Effector memory CD4-positive, alpha-beta T cell (primary cell): ENCODE results near the gene GRIK3.

Experiments used
- DNase-seq, 3 donors: peaks; one replicate each; pipeline ENCODE4 v3.0.0-alpha.2; 2020
- H3K27ac ChIP-seq: 2 replicates; pipeline ENCODE4 v1.7.0; 2013; ENCODE audit warnings: mild to moderate bottlenecking, low read length, moderate library complexity; ENCODE audit not compliant: insufficient read depth, poor library complexity, severe bottlenecking
- H3K27me3 ChIP-seq: replicated peaks from 2 replicates; pipeline ENCODE4 v1.7.0; 2013; ENCODE audit warnings: mild to moderate bottlenecking, low read length; ENCODE audit not compliant: insufficient read depth, control insufficient read depth, poor library complexity, severe bottlenecking
- H3K36me3 ChIP-seq: 2 replicates; pipeline ENCODE4 v1.7.0; 2013; ENCODE audit warnings: mild to moderate bottlenecking, low read length, moderate library complexity; ENCODE audit not compliant: control insufficient read depth, insufficient read depth
- H3K4me1 ChIP-seq: 2 replicates; pipeline ENCODE4 v1.7.0; 2013; ENCODE audit warnings: low read length, mild to moderate bottlenecking; ENCODE audit not compliant: control insufficient read depth, insufficient read depth, poor library complexity, severe bottlenecking
- H3K4me3 ChIP-seq: 2 replicates; pipeline ENCODE4 v1.7.0; 2013; ENCODE audit warnings: low read length, low read depth, mild to moderate bottlenecking; ENCODE audit not compliant: insufficient read depth, poor library complexity, severe bottlenecking
- H3K9me3 ChIP-seq: 2 replicates; pipeline ENCODE4 v1.7.0; 2013; ENCODE audit warnings: mild to moderate bottlenecking, low read length, moderate library complexity; ENCODE audit not compliant: control insufficient read depth

Gene GRIK3

GRCh38 chr1:37052120-37052519 lies 17.8 kb upstream of the GRIK3 start:
- Histone ChIP-seq H3K4me1 (no peaks in the 10 kb centered on the region), H3K27me3 (no peaks in the 10 kb centered on the region), H3K36me3 (no peaks in the 10 kb centered on the region), H3K4me3 (no peak overlapping the region), H3K27ac (no peak overlapping the region), H3K9me3 (no peaks in the 10 kb centered on the region)
- no peak for DNase-seq

GRCh38 chr1:37051346-37051745 lies 17.0 kb upstream of the GRIK3 start:
- DNase-seq: no peak
- no peaks in the 10 kb centered on the region for H3K27me3 ChIP-seq
- H3K36me3 ChIP-seq: no peaks in the 10 kb centered on the region
- no peaks in the 10 kb centered on the region for H3K4me1 ChIP-seq
- no peak overlapping the region for H3K4me3 ChIP-seq
- no peak overlapping the region for H3K27ac ChIP-seq
- no peaks in the 10 kb centered on the region for H3K9me3 ChIP-seq

GRCh38 chr1:37047542-37047941 lies 13.2 kb upstream of the GRIK3 start:
- Histone ChIP-seq H3K36me3 (no peaks in the 10 kb centered on the region), H3K4me3 (no peak overlapping the region), H3K27ac (no peak overlapping the region), H3K9me3 (no peaks in the 10 kb centered on the region), H3K27me3 (peaks cover 5% of the 10 kb centered on the region), H3K4me1 (no peaks in the 10 kb centered on the region)
- DNase-seq: no peak

GRCh38 chr1:37043101-37043500 lies 8.8 kb upstream of the GRIK3 start:
- Histone ChIP-seq H3K36me3 (no peaks in the 10 kb centered on the region), H3K4me1 (no peaks in the 10 kb centered on the region), H3K27me3 (peaks cover 9% of the 10 kb centered on the region), H3K27ac (no peak overlapping the region), H3K9me3 (no peaks in the 10 kb centered on the region), H3K4me3 (no peak overlapping the region)
- no peak for DNase-seq

GRCh38 chr1:37042506-37042905 lies 8.2 kb upstream of the GRIK3 start:
- H3K9me3 ChIP-seq: no peaks in the 10 kb centered on the region
- no peaks in the 10 kb centered on the region for H3K4me1 ChIP-seq
- H3K4me3 ChIP-seq: no peak overlapping the region
- no peak for DNase-seq
- no peaks in the 10 kb centered on the region for H3K36me3 ChIP-seq
- H3K27ac ChIP-seq: no peak overlapping the region
- peaks cover 15% of the 10 kb centered on the region for H3K27me3 ChIP-seq

- no peak overlapping the region for H3K27ac ChIP-seq
- no peak overlapping the region for H3K4me3 ChIP-seq
- H3K36me3 ChIP-seq: no peaks in the 10 kb centered on the region
- no peak for DNase-seq
- H3K4me1 ChIP-seq: no peaks in the 10 kb centered on the region
- no peaks in the 10 kb centered on the region for H3K9me3 ChIP-seq
- H3K27me3 ChIP-seq: peaks cover 16% of the 10 kb centered on the region
Measured at GRCh38 chr1:37041483-37041882, 7.2 kb upstream of the GRIK3 start.

- Histone ChIP-seq H3K27ac (no peak overlapping the region), H3K9me3 (no peaks in the 10 kb centered on the region), H3K4me3 (no peak overlapping the region), H3K36me3 (no peaks in the 10 kb centered on the region), H3K4me1 (no peaks in the 10 kb centered on the region), H3K27me3 (peaks cover 16% of the 10 kb centered on the region)
- DNase-seq: no peak
Measured at GRCh38 chr1:37040773-37041172, 6.5 kb upstream of the GRIK3 start.

- no peak overlapping the region for H3K27ac ChIP-seq
- no peaks in the 10 kb centered on the region for H3K9me3 ChIP-seq
- H3K27me3 ChIP-seq: peaks cover 16% of the 10 kb centered on the region
- no peaks in the 10 kb centered on the region for H3K36me3 ChIP-seq
- DNase-seq: no peak
- H3K4me3 ChIP-seq: no peak overlapping the region
- no peaks in the 10 kb centered on the region for H3K4me1 ChIP-seq
Measured at GRCh38 chr1:37040261-37040660, 5.9 kb upstream of the GRIK3 start.

- DNase-seq: no peak
- Histone ChIP-seq H3K9me3 (no peaks in the 10 kb centered on the region), H3K4me1 (no peaks in the 10 kb centered on the region), H3K36me3 (no peaks in the 10 kb centered on the region), H3K27me3 (peaks cover 16% of the 10 kb centered on the region), H3K4me3 (no peak overlapping the region), H3K27ac (no peak overlapping the region)
Measured at GRCh38 chr1:37038227-37039093, 4.1 kb upstream of the GRIK3 start.

- Histone ChIP-seq H3K27me3 (peaks cover 17% of the 10 kb centered on the region), H3K9me3 (no peaks in the 10 kb centered on the region), H3K27ac (no peak overlapping the region), H3K4me3 (no peak overlapping the region), H3K4me1 (no peaks in the 10 kb centered on the region), H3K36me3 (no peaks in the 10 kb centered on the region)
- no peak for DNase-seq
Measured at GRCh38 chr1:37037690-37038089, 3.4 kb upstream of the GRIK3 start.
